GM18951 (cell line): ENCODE results near the gene CENPP.

Source experiments
- POLR2A ChIP-seq: IDR thresholded peaks from 4 replicates; pipeline ENCODE4 v1.6.1; 2011; ENCODE audit warnings: mild to moderate bottlenecking; ENCODE audit not compliant: insufficient read length, insufficient read depth; ENCODE audit errors: extremely low read depth
- in situ Hi-C: fragments of 300-500 bp; cut with MboI; formaldehyde crosslinking; loops from one replicate; pipeline ENCODE4 v1.12.0; 2022; ENCODE audit warnings: low sequenced_read_pairs, mixed read lengths, inconsistent platforms; ENCODE audit not compliant: unreplicated experiment

Gene CENPP

GRCh38 chr9:92507496-92507895 is 181.7 kb downstream of the CENPP start:
- in situ Hi-C loops = no loop called here

GRCh38 chr9:92508018-92508820 is 182.5 kb downstream of the CENPP start:
- TF ChIP-seq POLR2A = no peak
- in situ Hi-C loops = no loop called here

More at GRCh38 chr9:92507496-92507895, 181.7 kb downstream of the CENPP start:
- no peak for TF ChIP-seq POLR2A

DNA sequence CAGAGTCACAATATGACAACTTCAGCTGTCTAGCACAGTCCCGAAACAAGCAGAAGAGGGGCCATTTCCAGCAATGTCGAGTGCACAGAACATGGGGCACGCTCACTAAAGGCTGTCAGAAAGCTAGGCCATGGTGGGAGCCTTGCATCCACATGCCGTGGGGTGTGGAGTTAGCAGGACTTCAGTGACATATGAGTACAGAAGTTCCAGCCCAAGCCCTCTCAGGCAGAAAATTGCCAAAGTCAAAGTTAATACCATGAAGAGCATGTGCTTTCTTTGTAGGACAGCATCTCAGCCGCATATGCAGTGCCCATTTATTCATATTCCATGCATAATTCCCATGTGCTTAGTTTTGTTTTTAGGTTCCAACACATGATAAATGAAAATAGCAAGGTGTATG is 183.3 kb downstream of the CENPP start:
- no peak for TF ChIP-seq POLR2A
- in situ Hi-C loops = no loop called here

- no peak for TF ChIP-seq POLR2A
- in situ Hi-C loops = no loop called here
Measured at GRCh38 chr9:92510747-92511146, 185.0 kb downstream of the CENPP start.

GRCh38 chr9:92512622-92513021 is 186.9 kb downstream of the CENPP start:
- in situ Hi-C loops = no loop called here
- no peak for TF ChIP-seq POLR2A

- TF ChIP-seq POLR2A = no peak
- in situ Hi-C loops = no loop called here
Measured at GRCh38 chr9:92513349-92513748, 187.6 kb downstream of the CENPP start.

- in situ Hi-C loops = no loop called here
- TF ChIP-seq POLR2A = no peak
Measured at GRCh38 chr9:92514635-92515034, 188.9 kb downstream of the CENPP start.

- in situ Hi-C loops = no loop called here
- no peak for TF ChIP-seq POLR2A
Measured at GRCh38 chr9:92516521-92516920, 190.8 kb downstream of the CENPP start.

DNA sequence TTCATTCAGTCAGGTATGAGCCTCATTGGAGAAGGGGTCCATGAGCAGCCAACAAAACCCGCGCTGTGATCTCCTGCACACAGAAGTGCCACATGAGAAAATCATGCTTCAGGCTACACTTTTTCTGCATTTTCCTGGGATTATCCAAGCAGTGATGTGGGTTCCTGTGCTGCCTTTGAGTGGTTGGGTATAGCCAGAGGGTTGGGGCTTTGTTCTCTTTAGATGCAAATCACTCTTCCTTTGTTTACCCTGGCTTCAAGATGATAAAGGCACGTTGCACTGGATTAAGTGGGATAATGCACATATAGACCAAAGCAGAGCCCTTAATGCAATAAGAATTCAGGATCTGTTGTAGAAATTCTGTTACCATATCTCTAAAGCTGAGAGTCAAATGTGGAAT is 191.3 kb downstream of the CENPP start:
- in situ Hi-C loops = no loop called here
- no peak for TF ChIP-seq POLR2A

DNA sequence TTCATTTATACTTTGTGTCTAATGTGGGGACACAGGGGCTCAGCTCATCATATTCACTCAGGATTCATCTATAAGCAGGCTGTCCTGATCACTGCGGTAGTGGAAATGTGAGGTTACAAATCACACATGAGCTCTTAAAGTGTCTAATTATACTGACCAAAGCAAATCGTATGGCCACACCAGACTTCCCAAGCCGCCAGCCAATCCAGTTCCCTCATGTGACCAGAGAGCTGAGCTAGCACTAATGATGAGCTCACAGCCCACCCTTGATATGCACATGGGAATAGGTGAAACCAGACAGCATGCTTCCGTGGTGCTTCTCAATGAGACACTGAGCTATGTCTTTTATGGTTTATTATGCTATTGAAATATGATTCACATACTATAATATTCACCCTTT is 192.4 kb downstream of the CENPP start:
- TF ChIP-seq POLR2A = no peak
- in situ Hi-C loops = no loop called here

- in situ Hi-C loops = no loop called here
- TF ChIP-seq POLR2A = no peak
Measured at GRCh38 chr9:92520837-92521236, 195.1 kb downstream of the CENPP start.

- TF ChIP-seq POLR2A = no peak
- in situ Hi-C loops = no loop called here
Measured at GRCh38 chr9:92522983-92523970, 197.5 kb downstream of the CENPP start.

GRCh38 chr9:92524881-92525280 is 199.1 kb downstream of the CENPP start:
- no peak for TF ChIP-seq POLR2A
- in situ Hi-C loops = no loop called here

DNA sequence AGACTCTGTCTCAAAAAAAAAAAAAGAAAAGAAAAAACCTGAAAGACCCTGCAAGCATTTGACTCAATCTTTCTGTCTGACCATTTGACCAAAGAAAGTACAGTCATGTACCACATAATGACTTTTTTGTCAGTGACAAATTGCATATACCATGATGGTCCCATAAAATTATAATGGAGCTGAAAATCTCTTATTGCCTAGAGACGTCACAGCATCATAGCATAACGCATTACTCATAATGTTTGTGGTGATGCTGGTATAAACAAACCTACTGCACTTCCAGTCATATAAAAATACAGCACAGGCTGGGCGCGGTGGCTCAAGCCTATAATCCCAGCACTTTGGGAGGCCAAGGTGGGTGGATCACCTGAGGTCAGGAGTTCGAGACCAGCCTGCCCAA is 199.6 kb downstream of the CENPP start:
- in situ Hi-C loops = no loop called here
- TF ChIP-seq POLR2A = no peak

- no peak for TF ChIP-seq POLR2A
- in situ Hi-C loops = no loop called here
Measured at GRCh38 chr9:92527291-92527828, 201.6 kb downstream of the CENPP start.
